Stimulated activated CD4-positive, alpha-beta T cell treated with anti-CD3 and anti-CD28 coated beads, Interleukin-1b, Interleukin-23, amount 100 ng/mL, for 1 hour (primary cell): ENCODE data around the gene SAMD4B.
A peak's percentile ranks its signal among the peaks of the same experiment; 100 is the strongest.
"Not testable (repeated sequence)": the region's sequence is repeated elsewhere in the genome, so short reads cannot be mapped to it uniquely, and the experiment has no call there.

ENCODE experiments used
- DNase-seq, 2 donors: peaks; one replicate each; pipeline ENCODE4 v3.0.0-alpha.2; 2020; ENCODE audit warnings: low read depth in 2 of 2

SAMD4B gene

GRCh38 chr19:39341719-39342604 is at the start of gene SAMD4B:
TSS of gene SAMD4B (plus strand) at chr19:39342421. CDS start at chr19:39356894, 14,473 bp downstream.
- DNase-seq = peak; percentile 97 to 100

- DNase-seq = no peak
Observed at GRCh38 chr19:39293394-39293793, 48.8 kb upstream of the SAMD4B start.

- no peak for DNase-seq
Observed at GRCh38 chr19:39296055-39296645, 46.1 kb upstream of the SAMD4B start, which contains the start of gene IFNL1. TSS of gene IFNL1 (plus strand) at chr19:39296407. CDS start at chr19:39296422, 15 bp downstream.

GRCh38 chr19:39296906-39297305 is 45.3 kb upstream of the SAMD4B start:
- no peak for DNase-seq

GRCh38 chr19:39297931-39298634 is 44.1 kb upstream of the SAMD4B start:
- DNase-seq = no peak

GRCh38 chr19:39299404-39299803 is 42.8 kb upstream of the SAMD4B start:
- no peak for DNase-seq

- DNase-seq = no peak
Observed at GRCh38 chr19:39299832-39300231, 42.4 kb upstream of the SAMD4B start.

- no peak for DNase-seq
Observed at GRCh38 chr19:39301021-39301420, 41.2 kb upstream of the SAMD4B start.

- DNase-seq = no peak
Observed at GRCh38 chr19:39301562-39301961, 40.7 kb upstream of the SAMD4B start.

GRCh38 chr19:39303373-39304184 is 38.6 kb upstream of the SAMD4B start:
- DNase-seq = no peak

- no peak for DNase-seq
Observed at GRCh38 chr19:39304185-39304513, 38.1 kb upstream of the SAMD4B start.

GRCh38 chr19:39304701-39305571 is 37.3 kb upstream of the SAMD4B start:
- no peak for DNase-seq

- no peak for DNase-seq
Observed at GRCh38 chr19:39306075-39306474, 36.1 kb upstream of the SAMD4B start.

- DNase-seq = no peak
Observed at GRCh38 chr19:39307046-39307821, 35.0 kb upstream of the SAMD4B start.

- DNase-seq = no peak
Observed at GRCh38 chr19:39307822-39308530, 34.2 kb upstream of the SAMD4B start.

GRCh38 chr19:39308531-39309304 is 33.5 kb upstream of the SAMD4B start:
- no peak for DNase-seq

- DNase-seq = not testable (repeated sequence)
Observed at GRCh38 chr19:39309305-39309670, 32.9 kb upstream of the SAMD4B start.

GRCh38 chr19:39310558-39311311 is 31.5 kb upstream of the SAMD4B start:
- no peak for DNase-seq
